ENCODE data around the gene INSR.
"Not testable (repeated sequence)": the region's sequence is repeated elsewhere in the genome, so short reads cannot be mapped to it uniquely, and the experiment has no call there.

The INSR gene

GRCh38 chr19:7098701-7099596, 195.3 kb downstream of the INSR start:
- DNase-seq (ENCODE audit: low spot score), result peak; percentile 92

- no peak for DNase-seq (ENCODE audit: low spot score)
Observed at GRCh38 chr19:7098096-7098495, 196.1 kb downstream of the INSR start.

GRCh38 chr19:7088999-7089398, 205.2 kb downstream of the INSR start:
- DNase-seq (ENCODE audit: low spot score), result no peak

- DNase-seq (ENCODE audit: low spot score), result no peak
Observed at GRCh38 chr19:7083076-7083956, 210.9 kb downstream of the INSR start.

GRCh38 chr19:7078008-7078407, 216.2 kb downstream of the INSR start:
- DNase-seq (ENCODE audit: low spot score), result no peak

GRCh38 chr19:7076151-7076550, 218.1 kb downstream of the INSR start:
- DNase-seq (ENCODE audit: low spot score), result no peak

- DNase-seq (ENCODE audit: low spot score), result no peak
Observed at GRCh38 chr19:7074705-7075282, 219.4 kb downstream of the INSR start.

- no peak for DNase-seq (ENCODE audit: low spot score)
Observed at GRCh38 chr19:7072541-7072940, 221.7 kb downstream of the INSR start.

GRCh38 chr19:7069904-7070226, 224.3 kb downstream of the INSR start:
- DNase-seq (ENCODE audit: low spot score), result peak; percentile 9

- DNase-seq (ENCODE audit: low spot score), result peak; percentile 98
Observed at GRCh38 chr19:7069042-7069903, 224.9 kb downstream of the INSR start, which contains the start of gene ZNF557. ZNF557 (plus strand) TSS chr19:7069703; CDS start chr19:7075075, 5,372 bp downstream.

GRCh38 chr19:7068599-7068998, 225.6 kb downstream of the INSR start:
- DNase-seq (ENCODE audit: low spot score), result no peak

GRCh38 chr19:7067716-7068115, 226.5 kb downstream of the INSR start:
- no peak for DNase-seq (ENCODE audit: low spot score)

- not testable (repeated sequence) for DNase-seq (ENCODE audit: low spot score)
Observed at GRCh38 chr19:7067122-7067521, 227.1 kb downstream of the INSR start.

GRCh38 chr19:7063764-7064418, 230.3 kb downstream of the INSR start:
- DNase-seq (ENCODE audit: low spot score), result no peak

GRCh38 chr19:7063339-7063738, 230.9 kb downstream of the INSR start:
- no peak for DNase-seq (ENCODE audit: low spot score)
